ENCODE results near the gene MYOM1.

Gene MYOM1

GRCh38 chr18:3236470-3236869 is 16.7 kb upstream of the MYOM1 start:
- Histone ChIP-seq H4K20me1 (no peaks in the 10 kb centered on the region), H3K27ac (no peak overlapping the region), H3K27me3 (no peaks in the 10 kb centered on the region), H3K4me2 (no peak overlapping the region), H3K9me3 (peaks cover 35% of the 10 kb centered on the region), H3K4me1 (no peaks in the 10 kb centered on the region), H3K36me3 (peaks cover 5% of the 10 kb centered on the region), H3K4me3 (no peak overlapping the region), H3K9ac (no peak overlapping the region)
- no peak for TF ChIP-seq Cebpa-rat (IDR thresholded peaks at IDR 0.05)

- Histone ChIP-seq H3K4me1 (no peaks in the 10 kb centered on the region), H3K4me3 (no peak overlapping the region), H3K4me2 (no peak overlapping the region), H3K9me3 (peaks cover 29% of the 10 kb centered on the region), H3K27me3 (no peaks in the 10 kb centered on the region), H4K20me1 (no peaks in the 10 kb centered on the region), H3K36me3 (no peaks in the 10 kb centered on the region), H3K9ac (no peak overlapping the region), H3K27ac (no peak overlapping the region)
- TF ChIP-seq Cebpa-rat (IDR thresholded peaks at IDR 0.05): no peak
These were observed 16.1 kb upstream of the MYOM1 start for GRCh38 chr18:3235846-3236245.

- TF ChIP-seq Cebpa-rat (IDR thresholded peaks at IDR 0.05): no peak
- H3K4me1 ChIP-seq: no peaks in the 10 kb centered on the region
These were observed 14.7 kb upstream of the MYOM1 start for GRCh38 chr18:3234457-3234856.

DNA sequence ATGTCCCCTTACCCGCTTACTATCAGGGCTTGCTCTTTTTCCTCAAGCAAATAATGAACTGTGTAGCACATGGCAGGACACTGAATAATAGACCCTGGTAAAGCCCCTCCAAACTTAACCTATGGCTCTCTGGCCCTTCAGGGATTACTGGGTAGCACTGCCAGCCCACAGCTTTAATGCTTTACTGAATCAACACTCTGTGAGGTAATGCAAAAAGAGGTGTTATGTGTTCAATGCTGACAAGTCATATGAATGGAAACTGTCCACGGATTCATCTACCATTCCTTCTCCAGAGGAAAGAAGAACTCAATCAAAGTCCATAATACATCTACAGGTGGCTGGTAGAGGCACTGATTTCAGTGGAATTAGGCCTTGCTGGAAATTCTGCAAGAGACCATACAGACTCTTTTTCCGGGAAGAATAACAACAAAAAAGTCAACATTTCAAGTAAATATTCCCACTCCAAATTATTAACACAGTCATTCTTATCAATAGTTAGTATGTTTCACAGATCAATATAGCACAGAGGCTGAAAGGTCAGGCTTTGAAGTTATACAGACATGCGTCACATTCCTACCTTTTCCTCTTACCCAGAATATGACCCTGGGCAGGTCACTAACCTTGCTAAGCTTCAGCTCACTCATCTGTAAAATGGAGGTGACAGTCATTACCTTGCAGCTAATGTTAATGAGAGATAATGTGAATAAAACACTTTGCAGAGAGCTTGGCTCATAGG is 13.8 kb upstream of the MYOM1 start:
- no peaks in the 10 kb centered on the region for H4K20me1 ChIP-seq
- no peaks in the 10 kb centered on the region for H3K27me3 ChIP-seq
- no peaks in the 10 kb centered on the region for H3K36me3 ChIP-seq
- no peak overlapping the region for H3K9ac ChIP-seq
- peaks cover 15% of the 10 kb centered on the region for H3K9me3 ChIP-seq
- H3K4me2 ChIP-seq: no peak overlapping the region
- no peak for TF ChIP-seq Cebpa-rat (IDR thresholded peaks at IDR 0.05)
- H3K4me1 ChIP-seq: no peaks in the 10 kb centered on the region
- H3K27ac ChIP-seq: no peak overlapping the region
- no peak overlapping the region for H3K4me3 ChIP-seq

More at GRCh38 chr18:3234457-3234856, 14.7 kb upstream of the MYOM1 start:
- H3K9me3 ChIP-seq: peaks cover 18% of the 10 kb centered on the region
- no peaks in the 10 kb centered on the region for H3K36me3 ChIP-seq
- no peak overlapping the region for H3K4me2 ChIP-seq
- no peak overlapping the region for H3K27ac ChIP-seq
- H3K27me3 ChIP-seq: no peaks in the 10 kb centered on the region
- H3K4me3 ChIP-seq: no peak overlapping the region
- H4K20me1 ChIP-seq: no peaks in the 10 kb centered on the region
- no peak overlapping the region for H3K9ac ChIP-seq

DNA sequence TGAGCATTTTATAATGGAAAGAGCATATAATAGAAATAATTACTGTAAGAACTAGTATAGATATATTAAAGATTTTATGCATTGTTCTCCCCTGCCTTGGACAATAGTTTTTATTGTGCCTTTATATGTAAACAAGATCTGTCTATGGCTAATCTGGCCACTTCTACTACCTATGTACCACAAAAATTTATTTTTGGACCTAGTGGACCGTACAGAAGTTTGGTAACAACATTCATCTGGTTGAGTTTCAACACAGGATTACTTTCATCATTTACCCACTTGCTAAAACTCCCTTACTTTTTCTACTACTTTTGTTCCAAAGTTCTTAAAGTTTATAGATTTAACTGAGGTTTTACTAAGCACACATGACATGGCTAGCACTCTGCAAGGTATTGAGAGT is 13.2 kb upstream of the MYOM1 start:
- Histone ChIP-seq H4K20me1 (no peaks in the 10 kb centered on the region), H3K27ac (no peak overlapping the region), H3K9me3 (peaks cover 11% of the 10 kb centered on the region), H3K36me3 (no peaks in the 10 kb centered on the region), H3K4me3 (no peak overlapping the region), H3K27me3 (no peaks in the 10 kb centered on the region), H3K4me1 (no peaks in the 10 kb centered on the region), H3K9ac (no peak overlapping the region), H3K4me2 (no peak overlapping the region)
- TF ChIP-seq Cebpa-rat (IDR thresholded peaks at IDR 0.05): no peak

DNA sequence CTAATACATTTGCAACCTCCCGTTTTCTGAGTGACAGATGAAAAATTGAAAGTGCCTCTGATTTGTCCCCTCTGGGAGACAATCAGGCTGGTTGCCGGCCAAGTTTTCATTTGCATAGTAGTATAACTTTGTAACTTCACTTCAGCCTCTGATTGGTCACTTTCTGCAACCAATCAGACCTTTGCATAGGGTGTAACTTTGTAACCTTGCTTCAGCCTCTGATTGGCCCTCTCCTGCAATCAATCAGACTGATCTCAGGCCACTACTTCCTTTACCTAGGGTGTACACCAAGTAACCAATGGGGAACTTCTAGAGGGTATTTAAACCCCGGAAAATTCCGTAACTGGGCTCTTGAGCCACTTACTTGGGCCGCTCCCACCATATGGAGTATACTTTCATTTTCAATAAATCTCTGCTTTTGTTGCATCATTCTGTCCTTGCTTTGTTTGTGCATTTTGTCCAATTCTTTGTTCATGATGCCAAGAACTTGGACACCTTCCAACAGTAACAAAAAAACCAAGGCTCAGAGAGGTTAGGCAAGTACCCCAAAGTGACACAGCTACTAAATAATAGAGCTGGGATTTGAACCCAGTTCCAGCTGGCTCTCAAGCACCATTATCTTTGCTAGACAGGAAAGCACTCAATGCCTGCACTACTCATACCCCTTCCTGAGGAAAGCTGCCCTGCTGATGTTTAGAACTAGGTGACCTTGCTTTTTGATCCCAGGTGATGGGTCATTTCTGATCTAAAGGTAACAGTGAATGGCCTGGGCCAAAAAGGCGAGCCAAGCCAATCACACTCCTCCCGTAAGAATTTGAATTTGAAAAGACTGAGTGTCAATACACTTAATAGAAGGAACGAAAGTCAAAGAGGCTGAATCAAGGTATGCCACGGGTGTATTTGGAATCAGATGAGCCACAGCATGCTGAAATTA is 10.9 kb upstream of the MYOM1 start:
- no peaks in the 10 kb centered on the region for H3K36me3 ChIP-seq
- no peak overlapping the region for H3K4me2 ChIP-seq
- H3K9me3 ChIP-seq: no peaks in the 10 kb centered on the region; the same call in 1 of the 2 replicates
- H3K4me1 ChIP-seq: no peaks in the 10 kb centered on the region
- no peak for TF ChIP-seq Cebpa-rat (IDR thresholded peaks at IDR 0.05)
- no peak overlapping the region for H3K4me3 ChIP-seq
- H3K27ac ChIP-seq: no peak overlapping the region
- H3K27me3 ChIP-seq: no peaks in the 10 kb centered on the region
- H4K20me1 ChIP-seq: no peaks in the 10 kb centered on the region
- H3K9ac ChIP-seq: no peak overlapping the region

DNA sequence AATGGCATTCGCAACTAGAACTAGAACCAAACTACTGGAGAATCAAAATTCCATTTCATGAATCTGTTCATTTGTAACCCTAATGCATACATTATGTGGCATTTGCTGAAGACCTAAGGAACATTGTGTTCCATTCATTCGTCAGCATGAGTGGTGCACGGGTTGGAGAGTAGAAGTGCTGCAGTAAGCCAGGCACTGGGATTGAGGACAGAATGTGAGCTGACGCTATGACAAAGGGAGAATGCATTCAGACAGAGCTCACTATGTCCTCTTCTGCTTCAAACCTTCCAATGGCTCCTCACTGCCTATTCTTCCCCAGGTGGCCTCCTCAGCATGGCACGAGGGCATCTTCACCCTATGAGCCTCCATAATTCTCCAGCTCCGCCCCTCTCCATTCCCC is 6.3 kb upstream of the MYOM1 start:
- no peaks in the 10 kb centered on the region for H4K20me1 ChIP-seq
- H3K27me3 ChIP-seq: no peaks in the 10 kb centered on the region
- no peak overlapping the region for H3K4me3 ChIP-seq
- no peak overlapping the region for H3K27ac ChIP-seq
- H3K9me3 ChIP-seq: no peaks in the 10 kb centered on the region; the same call in 1 of the 2 replicates
- no peaks in the 10 kb centered on the region for H3K4me1 ChIP-seq
- no peak for TF ChIP-seq Cebpa-rat (IDR thresholded peaks at IDR 0.05)
- H3K36me3 ChIP-seq: no peaks in the 10 kb centered on the region
- no peak overlapping the region for H3K9ac ChIP-seq
- H3K4me2 ChIP-seq: no peak overlapping the region

- no peaks in the 10 kb centered on the region for H3K4me1 ChIP-seq
- no peaks in the 10 kb centered on the region for H3K36me3 ChIP-seq
- H4K20me1 ChIP-seq: no peaks in the 10 kb centered on the region
- no peak overlapping the region for H3K9ac ChIP-seq
- H3K4me3 ChIP-seq: no peak overlapping the region
- H3K9me3 ChIP-seq: no peaks in the 10 kb centered on the region
- H3K27me3 ChIP-seq: no peaks in the 10 kb centered on the region
- H3K4me2 ChIP-seq: no peak overlapping the region
- TF ChIP-seq Cebpa-rat (IDR thresholded peaks at IDR 0.05): no peak
- no peak overlapping the region for H3K27ac ChIP-seq
These were observed 5.8 kb upstream of the MYOM1 start for GRCh38 chr18:3225588-3225987.

GRCh38 chr18:3224223-3224622 is 4.5 kb upstream of the MYOM1 start:
- Histone ChIP-seq H3K36me3 (no peaks in the 10 kb centered on the region), H3K9ac (no peak overlapping the region), H3K4me1 (peaks cover 5% of the 10 kb centered on the region; the same call in 1 of the 2 replicates), H3K27me3 (no peaks in the 10 kb centered on the region), H3K27ac (no peak overlapping the region), H3K4me2 (no peak overlapping the region), H3K4me3 (no peak overlapping the region), H3K9me3 (no peaks in the 10 kb centered on the region), H4K20me1 (no peaks in the 10 kb centered on the region)
- TF ChIP-seq Cebpa-rat (IDR thresholded peaks at IDR 0.05): no peak

DNA sequence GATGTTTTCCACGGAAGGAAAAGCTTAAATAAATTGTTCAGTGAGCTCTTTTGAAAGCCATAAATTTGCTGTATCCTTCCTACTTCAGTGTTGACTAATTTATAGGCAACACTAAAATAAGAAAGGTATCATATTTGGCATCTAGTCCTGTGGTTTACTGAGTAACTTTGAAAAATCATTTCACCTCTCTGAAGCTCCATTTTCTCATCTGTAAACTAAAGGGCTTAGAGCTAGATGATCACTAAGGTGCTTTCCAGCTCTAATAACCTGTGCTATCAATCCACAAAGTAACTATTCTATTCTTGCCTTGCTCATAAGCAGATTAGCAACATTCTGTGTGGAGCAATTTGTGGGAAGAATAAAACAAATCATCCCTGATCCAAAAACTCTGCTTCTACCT is 3.6 kb upstream of the MYOM1 start:
- no peak overlapping the region for H3K4me2 ChIP-seq
- no peaks in the 10 kb centered on the region for H3K9me3 ChIP-seq
- no peaks in the 10 kb centered on the region for H3K36me3 ChIP-seq
- TF ChIP-seq Cebpa-rat (IDR thresholded peaks at IDR 0.05): no peak
- H3K9ac ChIP-seq: no peak overlapping the region
- H4K20me1 ChIP-seq: no peaks in the 10 kb centered on the region
- H3K27ac ChIP-seq: no peak overlapping the region
- H3K4me3 ChIP-seq: no peak overlapping the region
- peaks cover 5% of the 10 kb centered on the region; the same call in 1 of the 2 replicates for H3K4me1 ChIP-seq
- no peaks in the 10 kb centered on the region for H3K27me3 ChIP-seq
